Measurements from ENCODE around the gene TBC1D22A. TPM values are rescaled to one million over a fixed set of nuclear protein-coding genes. Genes with fewer than 3 reads are reported as not detected.

Gene TBC1D22A
- total and polyA plus RNA-seq, 9 of the 15 experiments (the other 6 are each of a cell fraction or from before 2014, with no cell fraction given), result 0.20 to 11.5 (median 5.2) TPM

DNA sequence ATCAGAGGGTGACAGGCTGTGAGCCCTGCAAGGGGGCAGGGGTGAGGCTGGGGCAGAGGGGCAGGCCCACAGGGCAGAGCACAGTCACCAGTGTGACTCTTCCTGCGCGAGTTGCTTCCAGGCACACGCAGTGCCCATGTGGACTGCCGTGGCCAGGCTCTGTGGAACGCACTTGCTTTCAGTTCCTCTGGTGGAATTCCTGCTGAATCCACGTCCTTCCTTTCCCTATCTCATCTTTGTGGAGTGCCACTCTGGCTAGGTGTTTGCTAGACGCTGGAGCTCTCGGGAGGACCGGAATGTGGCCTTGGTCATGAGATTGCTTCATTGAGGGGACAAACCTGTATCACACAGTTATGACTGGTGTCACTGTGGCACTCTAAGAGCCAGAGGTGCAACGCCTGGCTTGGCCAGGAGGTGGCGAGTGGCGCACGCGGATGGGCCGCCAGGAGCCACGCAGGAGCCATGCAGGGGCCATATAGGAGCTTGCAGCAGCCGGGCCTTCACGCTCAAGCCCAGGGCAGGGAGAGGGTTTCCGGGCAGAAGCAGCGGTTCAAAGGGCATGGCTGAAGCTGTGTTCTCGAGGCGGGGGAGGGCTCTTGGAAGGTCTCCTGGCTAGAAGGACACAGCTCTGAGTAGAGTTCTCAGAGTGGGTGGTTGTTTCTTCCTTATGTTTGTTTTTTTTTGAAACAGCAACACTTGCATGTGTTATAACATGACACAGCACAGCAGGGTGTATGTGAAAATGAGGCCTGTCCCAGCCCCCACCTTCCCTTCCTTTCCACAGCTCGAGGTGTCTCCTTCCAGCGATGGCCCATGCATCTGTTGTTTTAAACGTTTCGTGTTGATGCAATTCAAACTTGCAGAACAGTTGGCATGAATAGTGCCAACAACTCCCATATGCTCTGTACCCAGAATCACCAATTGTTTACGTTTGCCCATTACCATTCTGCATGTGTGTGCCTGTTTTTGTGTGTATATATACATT, 36.2 kb downstream of the TBC1D22A start (continued):
- TF ChIP-seq THAP12 (CRISPR knock-in tag; IDR thresholded peaks at IDR 0.05) (no peak), ZNF121 (CRISPR knock-in tag; conservative IDR thresholded peaks at IDR 0.05) (no peak), MBD2 (IDR thresholded peaks at IDR 0.05; ENCODE audit: borderline replicate concordance, low read depth) (no peak), LARP7 (IDR thresholded peaks at IDR 0.05) (no peak), SMAD3 (CRISPR knock-in tag; conservative IDR thresholded peaks at IDR 0.05) (no peak), ZNF695 (CRISPR knock-in tag; IDR thresholded peaks at IDR 0.05) (no peak), ZNF766 (CRISPR knock-in tag; conservative IDR thresholded peaks at IDR 0.05) (no peak), ZNF830 (CRISPR knock-in tag; IDR thresholded peaks at IDR 0.05) (no peak), REST (IDR thresholded peaks at IDR 0.05; ENCODE audit: borderline replicate concordance) (peak; percentile 72), REST (CRISPR knock-in tag; IDR thresholded peaks at IDR 0.05; ENCODE audit: low read depth) (no peak), ILF3 (IDR thresholded peaks at IDR 0.05; ENCODE audit: borderline replicate concordance) (no peak), ZKSCAN8 (CRISPR knock-in tag; IDR thresholded peaks at IDR 0.05) (no peak), MTA1 (IDR thresholded peaks at IDR 0.05; ENCODE audit: borderline replicate concordance) (no peak), TAF9B (IDR thresholded peaks at IDR 0.05; ENCODE audit: partially characterized antibody) (no peak), JUNB (CRISPR knock-in tag; conservative IDR thresholded peaks at IDR 0.05) (no peak)
- TF ChIP-seq, protein P1, sequence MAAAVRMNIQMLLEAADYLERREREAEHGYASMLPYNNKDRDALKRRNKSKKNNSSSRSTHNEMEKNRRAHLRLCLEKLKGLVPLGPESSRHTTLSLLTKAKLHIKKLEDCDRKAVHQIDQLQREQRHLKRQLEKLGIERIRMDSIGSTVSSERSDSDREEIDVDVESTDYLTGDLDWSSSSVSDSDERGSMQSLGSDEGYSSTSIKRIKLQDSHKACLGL (CRISPR knock-in tag; IDR thresholded peaks at IDR 0.05; ENCODE audit: borderline replicate concordance, poor library complexity, severe bottlenecking), result no peak

Measured in K562 (cell line).